Measurements from ENCODE around the gene AXDND1.

The AXDND1 gene

GRCh38 chr1:179591253-179591591 is 225.5 kb downstream of the AXDND1 start:
- H3K4me2 ChIP-seq (ENCODE audit: low read length) = peak overlapping the region; percentile 42
- no peaks in the 10 kb centered on the region for H3K4me1 ChIP-seq (ENCODE audit: control insufficient read depth in 1 of 2, insufficient read depth in 2 of 2, low read length in 2 of 2)
- H3K4ac ChIP-seq (ENCODE audit: low read depth, low read length) = no peak overlapping the region
- H3K14ac ChIP-seq (ENCODE audit: low read length) = no peak overlapping the region
- no peaks in the 10 kb centered on the region for H3K36me3 ChIP-seq (ENCODE audit: control insufficient read depth in 1 of 2, insufficient read depth in 2 of 2, low read length in 2 of 2)
- H4K8ac ChIP-seq (ENCODE audit: low read depth, low read length) = no peak overlapping the region
- no peak overlapping the region for H2BK120ac ChIP-seq (ENCODE audit: insufficient read depth, low read length, poor library complexity)
- no peaks in the 10 kb centered on the region for H3K79me1 ChIP-seq (ENCODE audit: low read length)
- no peak overlapping the region for H4K91ac ChIP-seq (ENCODE audit: low read depth, low read length)
- no peak overlapping the region for H3K18ac ChIP-seq (ENCODE audit: low read length)
- no peak overlapping the region for H3K9ac ChIP-seq (ENCODE audit: low read length)
- no peak overlapping the region for H4K12ac ChIP-seq (ENCODE audit: low read depth, low read length)
- no peaks in the 10 kb centered on the region for H3K79me2 ChIP-seq (ENCODE audit: control insufficient read depth, insufficient read depth, low read length, poor library complexity)
- WGBS (ENCODE audit: extremely low coverage, insufficient coverage, insufficient read length) = no CpG with 5 or more reads among the region's 7 CpGs
- H2AK5ac ChIP-seq (ENCODE audit: low read length) = no peak overlapping the region
- H3K4me3 ChIP-seq (ENCODE audit: low read depth, low read length) = no peak overlapping the region
- no peak overlapping the region for H3K27ac ChIP-seq (ENCODE audit: low read depth, low read length)
- H2BK5ac ChIP-seq (ENCODE audit: low read depth, low read length, poor library complexity) = no peak overlapping the region
- no peak for DNase-seq
- H3K27me3 ChIP-seq (ENCODE audit: insufficient read depth, low read length) = no peaks in the 10 kb centered on the region
- no peak overlapping the region for H2BK12ac ChIP-seq (ENCODE audit: low read length)
- H3K9me3 ChIP-seq (ENCODE audit: insufficient read depth, low read depth, low read length) = peaks cover 10% of the 10 kb centered on the region
- no peak overlapping the region for H2AFZ ChIP-seq (ENCODE audit: insufficient read depth, low read length, poor library complexity)
- H3K23ac ChIP-seq (ENCODE audit: low read length) = no peak overlapping the region

- H3K4me1 ChIP-seq (ENCODE audit: control insufficient read depth in 1 of 2, insufficient read depth in 2 of 2, low read length in 2 of 2) = no peaks in the 10 kb centered on the region
- H3K27ac ChIP-seq (ENCODE audit: low read depth, low read length) = no peak within 1 kb of the TSS
- no peaks in the 10 kb centered on the region for H3K79me1 ChIP-seq (ENCODE audit: low read length)
- H4K91ac ChIP-seq (ENCODE audit: low read depth, low read length) = no peak within 1 kb of the TSS
- no peak within 1 kb of the TSS for H2AK5ac ChIP-seq (ENCODE audit: low read length)
- H2BK5ac ChIP-seq (ENCODE audit: low read depth, low read length, poor library complexity) = no peak within 1 kb of the TSS
- no peaks in the 10 kb centered on the region for H3K79me2 ChIP-seq (ENCODE audit: control insufficient read depth, insufficient read depth, low read length, poor library complexity)
- H3K9ac ChIP-seq (ENCODE audit: low read length) = no peak within 1 kb of the TSS
- no peak within 1 kb of the TSS for H2BK120ac ChIP-seq (ENCODE audit: insufficient read depth, low read length, poor library complexity)
- H3K27me3 ChIP-seq (ENCODE audit: insufficient read depth, low read length) = no peaks in the 10 kb centered on the region
- peak; percentile 54 to 55 for DNase-seq
- no peak within 1 kb of the TSS for H3K18ac ChIP-seq (ENCODE audit: low read length)
- H3K23ac ChIP-seq (ENCODE audit: low read length) = no peak within 1 kb of the TSS
- peak within 1 kb of the TSS; percentile 42 for H3K4me2 ChIP-seq (ENCODE audit: low read length)
- no peak within 1 kb of the TSS for H4K12ac ChIP-seq (ENCODE audit: low read depth, low read length)
- peaks cover 10% of the 10 kb centered on the region for H3K9me3 ChIP-seq (ENCODE audit: insufficient read depth, low read depth, low read length)
- no peak within 1 kb of the TSS for H3K4me3 ChIP-seq (ENCODE audit: low read depth, low read length)
- H2AFZ ChIP-seq (ENCODE audit: insufficient read depth, low read length, poor library complexity) = no peak within 1 kb of the TSS
- no peaks in the 10 kb centered on the region for H3K36me3 ChIP-seq (ENCODE audit: control insufficient read depth in 1 of 2, insufficient read depth in 2 of 2, low read length in 2 of 2)
- H3K14ac ChIP-seq (ENCODE audit: low read length) = no peak within 1 kb of the TSS
- WGBS (ENCODE audit: extremely low coverage, insufficient coverage, insufficient read length) = no CpG with 5 or more reads among the region's 75 CpGs
- no peak within 1 kb of the TSS for H2BK12ac ChIP-seq (ENCODE audit: low read length)
- H3K4ac ChIP-seq (ENCODE audit: low read depth, low read length) = no peak within 1 kb of the TSS
- H4K8ac ChIP-seq (ENCODE audit: low read depth, low read length) = no peak within 1 kb of the TSS
Measured at GRCh38 chr1:179591592-179592580, 226.1 kb downstream of the AXDND1 start, which contains the start of gene TDRD5. TDRD5 (plus strand) TSS chr1:179591832; CDS start chr1:179592616, 784 bp downstream.

- Histone ChIP-seq H3K23ac (ENCODE audit: low read length) (no peak overlapping the region), H3K36me3 (ENCODE audit: control insufficient read depth in 1 of 2, insufficient read depth in 2 of 2, low read length in 2 of 2) (no peaks in the 10 kb centered on the region), H3K4me1 (ENCODE audit: control insufficient read depth in 1 of 2, insufficient read depth in 2 of 2, low read length in 2 of 2) (no peaks in the 10 kb centered on the region), H3K18ac (ENCODE audit: low read length) (no peak overlapping the region), H3K4me3 (ENCODE audit: low read depth, low read length) (no peak overlapping the region), H2AK5ac (ENCODE audit: low read length) (no peak overlapping the region), H4K12ac (ENCODE audit: low read depth, low read length) (no peak overlapping the region), H3K14ac (ENCODE audit: low read length) (no peak overlapping the region), H2BK12ac (ENCODE audit: low read length) (no peak overlapping the region), H3K4ac (ENCODE audit: low read depth, low read length) (no peak overlapping the region), H4K8ac (ENCODE audit: low read depth, low read length) (no peak overlapping the region), H3K27ac (ENCODE audit: low read depth, low read length) (no peak overlapping the region), H3K9me3 (ENCODE audit: insufficient read depth, low read depth, low read length) (no peaks in the 10 kb centered on the region), H3K79me2 (ENCODE audit: control insufficient read depth, insufficient read depth, low read length, poor library complexity) (no peaks in the 10 kb centered on the region), H2BK120ac (ENCODE audit: insufficient read depth, low read length, poor library complexity) (no peak overlapping the region), H3K4me2 (ENCODE audit: low read length) (no peak overlapping the region), H3K79me1 (ENCODE audit: low read length) (no peaks in the 10 kb centered on the region), H2BK5ac (ENCODE audit: low read depth, low read length, poor library complexity) (no peak overlapping the region), H3K27me3 (ENCODE audit: insufficient read depth, low read length) (no peaks in the 10 kb centered on the region), H3K9ac (ENCODE audit: low read length) (no peak overlapping the region), H4K91ac (ENCODE audit: low read depth, low read length) (no peak overlapping the region), H2AFZ (ENCODE audit: insufficient read depth, low read length, poor library complexity) (no peak overlapping the region)
- WGBS (ENCODE audit: extremely low coverage, insufficient coverage, insufficient read length) = no CpG with 5 or more reads among the region's 1 CpG
- no peak for DNase-seq
Measured at GRCh38 chr1:179598631-179599030, 232.9 kb downstream of the AXDND1 start.

- Histone ChIP-seq H3K23ac (ENCODE audit: low read length) (no peak overlapping the region), H3K4me2 (ENCODE audit: low read length) (no peak overlapping the region), H3K79me2 (ENCODE audit: control insufficient read depth, insufficient read depth, low read length, poor library complexity) (no peaks in the 10 kb centered on the region)
Measured at GRCh38 chr1:179599623-179600249, 234.0 kb downstream of the AXDND1 start.

More at GRCh38 chr1:179599623-179600249, 234.0 kb downstream of the AXDND1 start:
- DNase-seq = peak; percentile 50 to 84
- Histone ChIP-seq H4K91ac (ENCODE audit: low read depth, low read length) (no peak overlapping the region), H3K18ac (ENCODE audit: low read length) (no peak overlapping the region), H2BK120ac (ENCODE audit: insufficient read depth, low read length, poor library complexity) (no peak overlapping the region), H2AFZ (ENCODE audit: insufficient read depth, low read length, poor library complexity) (no peak overlapping the region), H4K12ac (ENCODE audit: low read depth, low read length) (no peak overlapping the region), H3K4me3 (ENCODE audit: low read depth, low read length) (no peak overlapping the region), H2BK5ac (ENCODE audit: low read depth, low read length, poor library complexity) (no peak overlapping the region), H3K9ac (ENCODE audit: low read length) (no peak overlapping the region), H4K8ac (ENCODE audit: low read depth, low read length) (no peak overlapping the region), H2BK12ac (ENCODE audit: low read length) (no peak overlapping the region), H3K4ac (ENCODE audit: low read depth, low read length) (no peak overlapping the region), H3K79me1 (ENCODE audit: low read length) (no peaks in the 10 kb centered on the region), H3K27ac (ENCODE audit: low read depth, low read length) (no peak overlapping the region), H3K27me3 (ENCODE audit: insufficient read depth, low read length) (no peaks in the 10 kb centered on the region), H2AK5ac (ENCODE audit: low read length) (no peak overlapping the region), H3K14ac (ENCODE audit: low read length) (no peak overlapping the region), H3K9me3 (ENCODE audit: insufficient read depth, low read depth, low read length) (no peaks in the 10 kb centered on the region), H3K4me1 (ENCODE audit: control insufficient read depth in 1 of 2, insufficient read depth in 2 of 2, low read length in 2 of 2) (no peaks in the 10 kb centered on the region), H3K36me3 (ENCODE audit: control insufficient read depth in 1 of 2, insufficient read depth in 2 of 2, low read length in 2 of 2) (no peaks in the 10 kb centered on the region)
